ENCODE data around the gene TRMT6. TPM values are rescaled to one million over a fixed set of nuclear protein-coding genes. Genes with fewer than 3 reads are reported as not detected.

The TRMT6 gene
- total RNA-seq, 1 donor from 2014 or later = 7.3 TPM

DNA sequence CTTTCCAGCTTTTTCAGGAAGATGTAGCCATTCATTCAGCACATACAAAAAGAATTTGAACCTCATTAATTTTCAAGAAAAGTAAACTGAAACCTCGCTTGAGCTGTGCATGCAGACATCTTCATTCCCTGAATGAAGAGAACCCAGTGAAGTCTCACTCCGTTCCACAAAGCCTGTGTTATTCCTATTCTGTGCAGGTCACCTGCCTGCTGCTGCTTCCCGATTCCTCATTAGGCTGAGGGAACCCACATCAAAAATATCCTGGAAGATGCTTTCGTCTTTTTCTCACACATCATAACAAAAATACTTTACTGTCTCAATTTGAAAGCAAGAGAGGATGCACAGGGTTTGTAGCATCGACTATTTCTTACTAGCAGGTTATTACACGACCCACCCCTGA lies 40.1 kb downstream of the TRMT6 start:
- FAIRE-seq (no peak), DNase-seq (ENCODE audit: low spot score in 2 of 2) (no peak)

DNA sequence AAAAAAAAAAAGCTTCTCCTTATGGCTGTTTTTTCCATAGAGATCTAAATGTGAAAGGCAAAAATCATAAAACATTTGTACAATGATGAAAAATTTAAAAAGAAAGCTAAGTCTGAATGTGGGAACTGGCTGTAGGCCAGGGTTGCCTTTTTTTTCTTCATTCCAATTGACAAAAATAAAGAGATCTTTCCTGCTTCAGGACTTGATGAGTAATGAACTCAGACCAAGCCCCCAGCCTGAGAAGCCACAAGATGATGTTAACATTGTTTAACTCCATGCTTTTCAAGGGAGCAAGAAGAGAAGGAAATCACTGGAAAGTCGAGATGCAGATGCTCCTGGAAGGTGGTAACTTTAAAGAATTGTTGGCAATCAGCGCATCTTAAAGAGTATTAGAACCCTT lies 41.4 kb downstream of the TRMT6 start:
- FAIRE-seq (no peak), DNase-seq (ENCODE audit: low spot score in 2 of 2) (no peak)

DNA sequence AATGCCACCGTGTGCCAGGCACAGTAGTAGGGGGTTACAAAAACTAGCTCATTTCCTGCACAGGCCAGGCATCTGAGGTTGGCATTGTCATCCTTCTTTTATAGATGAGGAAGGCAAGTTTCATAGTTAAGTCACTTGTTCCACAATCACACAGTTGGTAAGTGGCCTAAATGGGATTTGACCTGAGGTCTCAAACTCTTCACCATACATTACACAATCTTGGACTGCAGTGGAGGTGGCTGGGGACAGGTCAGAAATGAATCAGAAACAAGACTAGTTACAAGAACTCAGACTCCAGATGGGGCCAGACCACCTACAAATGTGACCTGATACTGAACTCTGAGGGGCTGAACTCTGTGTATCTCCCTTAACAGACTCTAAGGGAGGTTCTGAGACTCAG lies 49.4 kb downstream of the TRMT6 start:
- DNase-seq (ENCODE audit: low spot score in 2 of 2) (no peak), FAIRE-seq (no peak)

DNA sequence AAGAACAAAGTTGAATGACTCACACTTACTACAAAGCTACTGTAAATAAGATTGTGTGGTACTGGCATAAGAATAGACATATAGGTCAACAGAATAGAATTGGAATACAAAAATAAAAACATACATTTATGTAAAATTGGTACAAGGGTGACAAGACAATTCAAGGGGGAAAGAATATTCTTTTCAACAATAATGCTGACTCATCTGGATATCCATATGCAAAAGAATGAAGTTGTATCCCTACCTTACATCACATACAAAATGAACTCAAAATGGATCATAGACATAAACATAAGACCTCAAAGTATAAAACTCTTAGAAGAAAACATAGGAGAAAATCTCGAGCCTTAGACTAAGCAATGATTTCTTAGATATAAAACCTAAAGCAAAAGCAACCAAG lies 50.9 kb downstream of the TRMT6 start:
- FAIRE-seq (no peak), DNase-seq (ENCODE audit: low spot score in 2 of 2) (no peak)

DNA sequence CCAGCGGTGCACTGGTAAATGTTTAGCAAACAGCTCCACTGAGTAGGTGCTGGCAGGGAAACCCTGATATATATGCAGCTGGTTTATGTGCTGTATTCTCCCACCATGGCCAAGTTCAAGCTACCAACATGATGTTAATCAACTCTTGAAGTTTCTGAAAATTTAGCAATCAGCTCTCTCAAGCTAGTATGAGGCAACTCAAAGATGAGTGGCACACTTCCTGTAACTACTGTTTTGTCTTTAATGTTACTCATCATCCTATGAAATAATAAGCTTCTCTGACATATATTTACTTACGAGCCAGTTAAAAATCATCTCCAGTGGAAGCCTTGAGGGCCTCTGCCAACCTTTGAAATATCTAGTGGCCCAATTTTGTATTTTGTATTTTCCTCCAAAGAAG lies 54.7 kb downstream of the TRMT6 start:
- FAIRE-seq = no peak
- no peak for DNase-seq (ENCODE audit: low spot score in 2 of 2)

DNA sequence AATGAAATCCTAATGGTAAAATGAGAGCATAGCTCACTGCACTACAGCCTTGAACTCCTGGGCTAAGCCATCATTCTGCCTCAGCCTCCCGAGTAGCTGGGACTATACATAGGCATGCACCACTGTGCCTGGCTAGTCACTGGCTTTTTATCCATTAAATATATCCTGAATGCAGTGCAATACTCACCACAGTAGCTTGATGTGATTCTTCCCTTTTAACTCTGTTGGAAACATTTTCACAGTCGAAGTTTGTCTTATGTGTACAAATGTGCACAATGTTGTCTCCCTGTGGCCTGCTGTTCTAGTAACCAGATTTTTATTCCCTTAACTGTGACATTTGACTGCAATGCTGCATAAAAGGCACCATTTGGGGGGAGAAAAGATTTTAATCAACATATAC lies 56.7 kb downstream of the TRMT6 start:
- DNase-seq (ENCODE audit: low spot score in 2 of 2) (no peak), FAIRE-seq (no peak)

DNA sequence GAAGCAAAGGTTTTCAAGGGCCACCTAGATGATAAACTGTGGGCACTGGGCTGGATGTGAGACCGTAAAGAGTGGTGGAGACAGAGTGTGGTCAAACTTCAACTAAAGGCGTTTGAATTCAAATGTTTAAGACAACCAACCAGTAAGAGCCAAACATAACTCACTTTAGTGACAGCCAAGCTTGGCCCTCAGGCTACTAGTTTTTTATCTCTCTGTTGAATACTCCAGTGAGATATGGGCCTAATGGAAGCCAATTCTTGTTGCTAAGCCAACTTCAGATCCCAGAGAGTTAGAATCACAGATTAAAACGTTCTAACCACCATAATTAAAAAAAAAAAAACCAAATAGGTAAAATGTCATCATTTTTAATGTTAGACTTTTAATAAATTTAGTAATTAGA lies 57.3 kb downstream of the TRMT6 start:
- DNase-seq (ENCODE audit: low spot score in 2 of 2) (no peak), FAIRE-seq (no peak)

DNA sequence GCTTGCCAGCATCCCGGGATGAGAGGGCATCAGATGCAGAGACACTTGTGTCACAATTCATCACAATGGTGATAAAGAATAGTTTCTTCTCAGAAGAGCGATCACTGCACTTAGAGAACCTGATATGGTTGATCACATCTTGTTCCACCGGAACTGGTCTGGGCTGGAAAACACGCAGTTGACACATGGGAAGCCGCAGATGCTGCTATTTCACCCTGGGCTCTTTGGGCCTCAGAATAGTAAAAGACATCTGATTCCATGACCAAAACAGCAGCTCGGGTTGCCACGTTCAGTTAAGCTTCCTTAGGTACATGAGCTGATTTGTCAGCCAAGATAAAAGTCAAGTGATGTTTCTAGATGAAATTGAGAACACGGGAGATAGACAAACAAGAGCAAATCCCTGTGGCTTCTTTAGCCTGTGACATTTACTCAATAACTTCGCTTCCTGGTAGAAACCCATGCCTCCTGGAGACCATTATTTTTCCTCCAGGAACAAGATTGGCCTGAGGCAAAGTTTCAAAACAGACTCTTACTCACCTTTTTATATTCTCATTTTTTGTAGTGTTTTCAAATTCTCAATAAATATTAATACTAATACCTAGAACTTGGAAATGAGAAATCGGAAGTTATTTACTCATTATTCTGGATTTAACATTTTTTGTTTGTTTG lies 59.4 kb downstream of the TRMT6 start:
- FAIRE-seq = no peak
- DNase-seq (ENCODE audit: low spot score in 2 of 2) = no peak

DNA sequence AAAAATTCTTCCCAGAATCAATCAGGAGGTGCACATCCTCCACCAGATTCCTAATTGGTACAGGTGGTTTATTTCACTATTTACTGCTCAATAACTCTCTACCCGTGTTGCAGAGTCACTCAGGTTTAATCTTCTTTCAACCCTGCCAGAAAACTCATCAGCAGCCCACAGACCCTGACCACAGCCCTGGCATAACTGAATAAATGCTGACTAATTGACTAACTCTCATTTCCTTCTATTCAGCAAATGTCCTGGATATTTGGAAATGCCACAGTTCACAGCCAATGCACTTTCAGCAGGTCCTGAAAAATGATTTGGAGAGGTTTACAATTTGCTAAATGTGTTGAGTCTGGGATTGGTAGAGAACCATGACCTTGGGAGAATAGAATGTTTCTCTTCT lies 62.3 kb downstream of the TRMT6 start:
- DNase-seq (ENCODE audit: low spot score in 2 of 2) (no peak), FAIRE-seq (no peak)

DNA sequence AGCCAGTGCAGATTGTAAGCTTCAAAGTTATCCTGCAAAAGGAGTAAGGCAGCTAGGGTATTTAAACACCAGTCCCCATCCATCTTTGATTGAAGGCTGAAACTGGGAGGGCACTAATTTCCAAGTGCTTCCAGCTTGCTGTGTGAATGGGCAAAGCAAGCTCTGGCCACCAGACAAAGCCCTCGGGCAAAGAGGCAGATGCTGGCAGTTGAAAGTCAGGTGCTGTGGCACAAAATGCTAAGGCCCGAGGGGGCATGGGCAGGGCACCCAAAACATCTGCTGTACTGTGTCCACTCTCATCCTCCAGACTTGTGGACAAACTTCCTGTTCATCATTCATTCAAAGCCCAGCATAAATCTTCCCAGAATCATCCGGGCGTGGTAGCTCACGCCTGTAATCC lies 62.9 kb downstream of the TRMT6 start:
- FAIRE-seq = no peak
- DNase-seq (ENCODE audit: low spot score in 2 of 2) = no peak

Small RNA genes within 50 kb of the gene (small RNA-seq; reads per million reads assigned to genes)
- gene RF00019 = not detected
- gene RNU1-55P = not detected

Other genes with a start within 250 kb of the TRMT6 start
- gene SHLD1, start 200.1 kb downstream of the TRMT6 start, total RNA-seq = 6.1 TPM
- 28.9 TPM for gene CHGB, start 39.0 kb downstream of the TRMT6 start, total RNA-seq
- 4.5 TPM for gene MCM8, start 119 bp upstream of the TRMT6 start, total RNA-seq
- gene CRLS1, start 55.6 kb upstream of the TRMT6 start, total RNA-seq = 35.5 TPM
- 0.41 TPM for gene LRRN4, start 103.5 kb upstream of the TRMT6 start, total RNA-seq
- 1.2 TPM for gene FERMT1, start 172.5 kb upstream of the TRMT6 start, total RNA-seq

Data from frontal cortex (tissue), 4 donors.